ENCODE results near the gene SCT. TPM values are rescaled to one million over a fixed set of nuclear protein-coding genes. Genes with fewer than 3 reads are reported as not detected.
"Not testable (repeated sequence)": the region's sequence is repeated elsewhere in the genome, so short reads cannot be mapped to it uniquely, and the experiment has no call there.

Gene SCT, protein sequence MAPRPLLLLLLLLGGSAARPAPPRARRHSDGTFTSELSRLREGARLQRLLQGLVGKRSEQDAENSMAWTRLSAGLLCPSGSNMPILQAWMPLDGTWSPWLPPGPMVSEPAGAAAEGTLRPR
- not detected in 2 replicates for total RNA-seq (2014; rRNA removed; shearing (Covaris generic))

DNA sequence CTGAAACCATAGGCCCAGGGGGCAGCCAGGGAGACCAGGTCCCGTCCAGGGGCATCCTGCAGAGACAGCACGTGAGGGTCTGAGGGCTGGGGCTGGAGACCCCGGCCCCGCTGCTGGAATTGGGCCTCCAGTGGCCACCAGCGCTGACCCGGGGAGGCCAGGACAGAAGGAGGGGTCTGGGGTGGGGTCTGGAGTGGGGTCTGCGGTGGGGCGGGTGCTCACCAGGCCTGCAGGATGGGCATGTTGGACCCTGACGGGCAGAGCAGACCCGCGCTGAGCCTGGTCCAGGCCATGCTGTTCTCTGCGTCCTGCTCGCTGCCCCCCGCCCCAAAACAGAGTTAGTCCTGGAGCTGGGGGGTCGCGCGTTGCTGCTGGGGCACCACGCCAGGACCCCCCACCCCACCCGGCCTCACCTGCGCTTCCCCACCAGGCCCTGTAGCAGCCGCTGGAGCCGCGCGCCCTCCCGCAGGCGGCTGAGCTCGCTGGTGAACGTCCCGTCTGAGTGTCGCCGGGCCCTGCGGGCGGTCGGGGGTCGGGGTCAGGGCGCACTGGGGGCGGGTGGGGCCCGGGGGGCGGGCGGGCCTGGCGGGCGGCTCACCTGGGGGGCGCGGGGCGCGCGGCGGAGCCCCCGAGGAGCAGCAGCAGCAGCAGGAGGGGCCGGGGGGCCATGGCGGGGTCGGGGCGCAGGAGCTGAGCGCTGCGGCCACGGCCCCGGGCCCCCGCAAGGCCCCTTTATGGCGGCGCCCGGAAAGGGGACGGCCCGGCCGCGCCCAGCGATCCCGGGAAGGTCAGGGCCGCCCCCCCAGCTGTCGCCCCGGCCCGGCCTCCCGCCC, at the start of gene SCT:
SCT (minus strand) TSS at position 707 of the 833 bp plus-strand sequence; CDS start at position 669, 38 bp downstream.
- no peak for DNase-seq (ENCODE audit: low read depth)

DNA sequence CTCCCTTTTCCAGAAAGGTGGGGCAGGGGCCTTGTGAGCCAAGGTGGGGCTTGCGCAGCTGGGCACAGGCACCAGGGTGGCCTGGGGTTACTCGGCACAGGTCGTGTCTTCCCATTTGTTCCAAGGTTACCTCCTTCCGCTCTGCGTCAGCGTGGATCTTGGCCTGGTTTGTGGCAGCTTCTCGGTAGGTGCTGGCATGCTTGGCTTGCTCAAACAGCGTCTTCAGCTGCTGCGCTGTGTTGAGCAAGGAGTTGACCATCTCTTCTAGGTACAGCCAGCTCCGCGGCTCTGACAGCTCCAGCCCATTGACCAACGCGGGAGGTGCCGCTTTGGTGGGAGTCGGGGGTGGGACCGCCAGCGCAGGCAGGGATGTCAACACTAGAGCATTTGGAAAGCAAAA, 47.4 kb upstream of the SCT start:
- no peak for DNase-seq (ENCODE audit: low read depth)

GRCh38 chr11:673866-674265, 46.9 kb upstream of the SCT start:
- no peak for DNase-seq (ENCODE audit: low read depth)

DNA sequence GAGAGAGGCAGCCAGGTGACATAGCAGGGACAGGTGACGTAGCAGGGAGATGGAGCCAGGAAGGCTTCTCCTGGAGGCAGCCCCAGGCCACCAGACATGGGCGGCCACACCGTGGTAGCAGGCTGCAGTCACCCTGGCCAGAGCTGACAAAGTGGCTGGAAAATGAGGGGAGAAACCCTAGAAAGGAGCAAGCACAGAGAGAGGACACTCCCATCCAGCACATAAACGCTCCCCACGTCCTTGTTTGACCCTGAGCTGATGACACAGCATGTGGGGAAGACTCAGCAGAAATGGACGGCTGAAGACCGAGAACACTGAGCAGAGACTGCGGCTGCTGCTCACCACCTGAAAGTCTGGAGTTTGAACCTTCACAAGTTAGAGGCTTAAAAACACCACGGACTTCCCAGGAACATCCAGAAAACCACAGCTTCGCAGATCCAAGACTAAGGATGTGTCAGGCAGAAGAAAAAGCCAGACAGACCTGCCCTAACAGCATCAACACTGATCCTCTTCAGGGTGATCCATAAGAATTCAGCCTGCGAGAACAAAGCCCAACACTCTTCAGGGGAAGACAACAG, 38.8 kb upstream of the SCT start:
- DNase-seq (ENCODE audit: low read depth) = no peak

GRCh38 chr11:665062-665703, 38.2 kb upstream of the SCT start:
- DNase-seq (ENCODE audit: low read depth) = no peak

- DNase-seq (ENCODE audit: low read depth) = peak; percentile 43
Measured at GRCh38 chr11:662689-663274, 35.8 kb upstream of the SCT start.

GRCh38 chr11:660681-661444, 33.9 kb upstream of the SCT start:
- no peak for DNase-seq (ENCODE audit: low read depth)

DNA sequence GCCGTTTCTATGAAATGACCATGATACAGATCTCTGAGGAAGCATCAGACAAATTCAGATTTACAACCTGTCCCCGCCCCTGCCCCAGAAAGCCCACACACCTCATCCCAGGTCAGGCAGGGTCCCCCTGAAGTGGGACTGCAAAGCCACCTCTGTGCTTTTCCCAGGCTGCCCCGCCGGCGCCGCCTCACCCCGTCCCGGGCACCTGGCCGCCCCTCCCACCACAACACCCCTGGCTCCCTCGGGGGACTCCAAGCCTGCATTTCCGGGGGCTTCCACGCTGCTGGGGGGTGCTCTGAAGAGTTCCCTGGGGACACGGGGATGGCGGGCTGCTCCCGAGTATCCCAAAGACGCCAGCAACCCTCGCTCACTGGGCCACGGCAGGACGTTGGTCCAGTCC, 33.3 kb upstream of the SCT start:
- no peak for DNase-seq (ENCODE audit: low read depth)

DNA sequence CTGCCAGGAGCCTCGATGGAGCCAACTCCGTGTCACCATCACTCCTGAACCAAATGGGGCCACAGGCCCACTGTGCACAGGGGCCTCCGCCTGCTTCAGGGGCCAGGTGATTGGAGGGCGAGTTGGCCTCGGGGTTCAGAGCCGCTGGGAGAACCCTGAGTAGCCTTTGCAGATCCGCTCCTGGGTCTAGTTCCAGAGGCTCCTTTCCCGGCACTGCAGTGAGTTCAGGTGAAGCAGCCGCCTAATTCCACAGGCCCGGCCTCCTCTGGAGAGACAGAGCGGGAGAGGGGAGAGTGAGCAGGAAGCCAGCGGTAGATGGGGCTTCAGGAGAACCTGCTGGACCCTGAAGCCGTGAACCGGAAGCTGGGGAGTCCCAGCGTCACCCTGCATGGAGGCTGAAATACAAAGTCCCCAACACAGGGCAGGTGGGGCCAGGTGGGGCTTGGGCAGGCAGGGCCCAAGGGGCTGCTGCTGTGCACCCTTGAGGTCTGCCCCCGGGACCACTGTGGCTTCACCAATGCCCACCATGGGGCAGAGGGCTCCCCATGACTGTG, 32.6 kb upstream of the SCT start:
- DNase-seq (ENCODE audit: low read depth) = no peak

GRCh38 chr11:657691-658126, 30.7 kb upstream of the SCT start:
- no peak for DNase-seq (ENCODE audit: low read depth)

DNA sequence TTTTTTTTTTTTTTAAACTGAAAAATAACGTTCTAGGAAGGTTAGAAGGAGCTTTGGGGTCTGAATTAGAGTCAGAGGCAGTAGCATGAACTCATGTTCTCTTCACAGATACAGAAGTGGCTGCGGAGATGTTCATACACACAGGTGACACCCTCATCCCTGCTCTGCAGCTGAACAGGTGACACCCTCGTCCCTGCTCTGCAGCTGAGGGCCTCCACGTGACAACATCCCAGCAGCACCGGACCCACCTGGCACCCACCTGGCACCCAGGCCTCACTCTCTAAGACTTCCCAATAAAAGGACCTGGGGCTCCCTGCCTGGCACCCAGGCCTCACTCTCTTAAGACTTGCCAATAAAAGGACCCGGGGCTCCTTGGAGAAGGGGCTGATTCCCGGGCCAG, 29.9 kb upstream of the SCT start:
- DNase-seq (ENCODE audit: low read depth) = no peak

- no peak for DNase-seq (ENCODE audit: low read depth)
Measured at GRCh38 chr11:656426-656825, 29.4 kb upstream of the SCT start.

GRCh38 chr11:655036-655726, 28.2 kb upstream of the SCT start:
- no peak for DNase-seq (ENCODE audit: low read depth)

GRCh38 chr11:654444-654843, 27.5 kb upstream of the SCT start:
- not testable (repeated sequence) for DNase-seq (ENCODE audit: low read depth)

DNA sequence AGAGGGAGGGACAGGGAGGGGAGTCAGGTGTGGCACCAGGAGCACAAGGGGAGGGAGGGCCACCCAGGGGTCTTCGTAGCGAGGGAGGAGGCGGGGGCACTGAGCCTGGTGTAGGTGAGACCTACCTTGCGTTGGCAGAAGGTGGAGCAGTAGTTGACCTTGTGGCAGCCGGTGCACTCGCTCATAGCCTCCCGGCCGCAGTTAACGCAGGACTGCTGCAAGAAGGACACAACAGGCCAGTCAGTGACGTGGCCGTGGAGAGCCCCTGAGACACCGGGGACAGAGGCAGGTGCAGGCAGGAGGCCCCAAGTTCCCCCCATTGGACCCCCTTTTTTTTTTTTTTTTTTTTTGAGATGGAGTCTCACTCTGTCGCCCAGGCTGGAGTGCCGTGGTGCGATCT, 26.9 kb upstream of the SCT start:
- DNase-seq (ENCODE audit: low read depth) = no peak

GRCh38 chr11:653136-653535, 26.2 kb upstream of the SCT start:
- not testable (repeated sequence) for DNase-seq (ENCODE audit: low read depth)

DNA sequence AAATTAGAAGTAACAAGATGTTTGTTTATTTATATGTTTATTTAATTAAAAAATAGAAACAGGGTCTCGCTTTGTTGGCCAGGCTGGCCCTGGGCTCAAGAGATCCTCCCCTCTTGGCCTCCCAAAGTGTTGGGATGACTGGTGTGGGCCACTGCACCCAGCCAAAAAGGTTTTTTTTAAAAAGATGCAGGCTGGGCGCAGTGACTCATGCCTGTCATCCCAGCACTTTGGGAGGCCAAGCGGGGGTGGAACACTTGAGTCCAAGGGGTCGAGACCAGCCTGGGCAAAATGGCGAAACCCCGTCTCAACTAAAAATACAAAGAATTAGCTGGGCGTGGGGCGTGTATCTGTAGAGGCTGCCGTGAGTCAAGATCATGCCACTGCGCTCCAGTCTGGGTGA, 23.5 kb upstream of the SCT start:
- peak; percentile 6 for DNase-seq (ENCODE audit: low read depth)

DNA sequence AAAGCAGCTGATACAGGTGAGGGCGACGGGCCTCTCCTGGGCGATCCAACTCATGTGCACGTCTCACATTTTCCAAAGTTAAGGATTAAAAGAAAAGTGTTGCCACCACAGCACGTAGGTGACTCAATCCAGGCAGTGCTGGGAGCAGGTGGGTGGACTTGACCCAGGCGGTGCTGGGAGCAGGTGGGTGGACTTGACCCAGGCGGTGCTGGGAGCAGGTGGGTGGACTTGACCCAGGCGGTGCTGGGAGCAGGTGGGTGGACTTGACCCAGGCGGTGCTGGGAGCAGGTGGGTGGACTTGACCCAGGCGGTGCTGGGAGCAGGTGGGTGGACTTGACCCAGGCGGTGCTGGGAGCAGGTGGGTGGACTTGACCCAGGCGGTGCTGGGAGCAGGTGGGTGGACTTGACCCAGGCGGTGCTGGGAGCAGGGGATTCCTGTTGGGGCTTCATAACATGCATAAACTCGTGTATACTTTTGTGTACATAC, 20.7 kb upstream of the SCT start:
- not testable (repeated sequence) for DNase-seq (ENCODE audit: low read depth)

DNA sequence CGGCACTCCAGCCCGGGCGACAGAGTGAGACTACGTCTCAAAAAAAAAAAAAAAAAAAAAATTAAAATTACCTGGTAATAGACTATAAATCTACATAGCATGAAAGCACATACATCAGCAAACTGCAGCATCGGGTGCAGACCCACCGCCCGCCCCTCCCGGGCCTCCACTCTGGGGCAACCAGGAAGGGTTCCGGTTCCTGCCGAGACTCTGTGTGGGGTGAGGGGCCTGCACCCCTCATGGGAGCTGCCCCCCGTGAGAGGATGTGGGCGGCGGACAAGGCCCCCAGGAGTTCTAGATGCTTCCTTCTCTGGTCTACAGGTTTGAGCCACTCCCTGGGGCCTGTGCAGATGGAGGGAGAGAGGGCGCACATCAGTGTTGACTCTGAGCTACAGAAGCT, 19.2 kb upstream of the SCT start:
- no peak for DNase-seq (ENCODE audit: low read depth)

DNA sequence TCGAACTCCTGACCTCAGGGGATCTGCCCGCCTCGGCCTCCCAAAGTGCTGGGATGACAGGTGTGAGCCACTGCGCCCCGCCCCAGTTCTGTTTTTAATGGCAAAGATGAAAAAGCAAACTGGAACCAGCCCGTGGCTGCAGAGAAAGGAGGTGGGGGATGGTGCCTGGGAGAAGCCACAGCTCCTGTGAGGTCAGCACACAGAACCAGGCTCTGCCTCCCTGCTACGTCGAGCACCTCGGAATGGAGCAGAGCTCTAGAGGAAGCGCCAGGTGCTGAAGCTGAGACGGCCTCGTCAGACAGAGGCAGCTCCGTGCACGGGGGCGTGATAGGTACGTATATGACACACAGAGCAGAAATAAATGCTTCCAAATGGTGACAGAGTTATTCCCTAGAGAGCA, 18.6 kb upstream of the SCT start:
- no peak for DNase-seq (ENCODE audit: low read depth)
